Adrenal gland (tissue), 12 donors: ENCODE results near the gene FNDC11. TPM values are rescaled to one million over a fixed set of nuclear protein-coding genes. Genes with fewer than 3 reads are reported as not detected.

Experiments
- DNase-seq, 7 donors: peaks; one replicate each; pipeline ENCODE4 v3.0.0-alpha.2; 2019 to 2020
- H3K27ac ChIP-seq, 5 donors: fragments of 200-600 bp; sonication (generic) in 4 of 5; 1 replicate in 3 of 5; 2 replicates in 2 of 5; pipeline versions ENCODE4 v1.5.1 to v1.8.0; 2016 to 2020; ENCODE audit warnings: mild to moderate bottlenecking in 1 of 5
- H3K27me3 ChIP-seq: fragments of 200-600 bp; 2 replicates; pipeline ENCODE4 v1.8.0; 2021
- H3K36me3 ChIP-seq, 2 donors: fragments of 200-600 bp; replicated peaks in 1 of 2; 1 replicate in 1 of 2; 2 replicates in 1 of 2; pipeline versions ENCODE4 v1.5.1 to v1.8.0; 2018 to 2022
- H3K4me1 ChIP-seq, 2 donors: fragments of 200-600 bp; replicated peaks in 1 of 2; 1 replicate in 1 of 2; 2 replicates in 1 of 2; pipeline versions ENCODE4 v1.5.1 to v1.8.0; 2018 to 2021
- H3K4me3 ChIP-seq, 4 donors: fragments of 200-600 bp; sonication (generic) in 3 of 4; one replicate each; pipeline ENCODE4 v1.5.1; 2016 to 2018
- H3K9me3 ChIP-seq, 3 donors: fragments of 200-600 bp; sonication (generic) in 1 of 3; replicated peaks in 1 of 3; 1 replicate in 2 of 3; 2 replicates in 1 of 3; pipeline versions ENCODE4 v1.5.1 to v1.8.0; 2016 to 2021
- CTCF ChIP-seq, 6 experiments: fragments of 450-650 bp in 4 of 6; fragments of 200-600 bp in 2 of 6; sonication (generic) in 1 of 6; IDR thresholded peaks; 1 replicate in 5 of 6; 2 replicates in 1 of 6; pipeline versions ENCODE4 v1.5.1 to v1.8.0; 2016 to 2021; ENCODE audit warnings: antibody characterized with exemption in 6 of 6, mild to moderate bottlenecking in 2 of 6, moderate library complexity in 1 of 6
- POLR2A ChIP-seq, 2 donors: fragments of 450-650 bp; IDR thresholded peaks; one replicate each; pipeline ENCODE4 v1.6.1; 2017; ENCODE audit warnings: antibody characterized with exemption in 2 of 2, mild to moderate bottlenecking in 2 of 2, moderate library complexity in 1 of 2
- WGBS, 4 donors: extraction: QIAGEN DNeasy Blood & Tissue Kit in 2 of 4; methylation state at CpG; one replicate each; pipeline versions ENCODE4 v1.1.5 to v1.1.7; 2013 to 2017; 5-methylcytosine and 5-hydroxymethylcytosine counted together
- intact Hi-C, 2 donors: fragments of 100-400 bp; cut with DNase I; formaldehyde crosslinking; loops; one replicate each; pipeline versions ENCODE4 v1.14.1 to v1.15.0; 2022 to 2023
- polyA plus RNA-seq, 3 donors: library from polyadenylated mRNA; stranded (reverse); fragments of 200-250 nt in 2 of 3; fragments of 350-450 nt in 1 of 3; fragmentation: Illumina TruSeq in 1 of 3; extraction: RNeasy Lipid Tissue Mini Kit (QIAGEN cat#74804) in 1 of 3; gene quantifications; one replicate each; pipeline ENCODE4 v1.2.3, GENCODE V29; 2013 to 2014
- total RNA-seq, 9 donors: library from RNA; depleted of rRNA in 4 of 9; stranded (reverse); fragments of >200 nt in 4 of 9; fragments of 120-200 nt in 1 of 9; fragmentation: NEBNext Ultra II Directional in 1 of 9; extraction: Animal tissue kit (Norgen Biotek cat#: 25700) in 1 of 9; gene quantifications; one replicate each; pipeline versions ENCODE4 v1.1.0 to v1.2.4, GENCODE V29; 2013 to 2023
- donor health status: healthy with polysubstance abuse.
- donor health status: Bipolar disorder and iron deficiency.
- donor health status: DM: yes; HTN: yes; CAD: no.
- donor health status: DM: no; HTN: no; CAD: no.
- donor health status: DM: no; HTN: no; CAD: no.
- donor health status: DM: yes; HTN: yes; CAD: no.

Gene FNDC11
- total and polyA plus RNA-seq, 12 donors, result 0.20 to 0.83 (median 0.43) TPM; not detected in 4

- Histone ChIP-seq H3K4me3 (no peak overlapping the region), H3K36me3 (peaks cover 0 to 26% of the 10 kb centered on the region in 2 donors), H3K27me3 (no peaks in the 10 kb centered on the region), H3K9me3 (no peaks in the 10 kb centered on the region), H3K27ac (no peak overlapping the region), H3K4me1 (no peaks in the 10 kb centered on the region)
- TF ChIP-seq CTCF (IDR thresholded peaks at IDR 0.05) (no peak), POLR2A (IDR thresholded peaks at IDR 0.05) (no peak)
- DNase-seq, result no peak
- 83 to 90% (median 86%) methylated on average over 4 to 22 of the region's 22 CpGs for WGBS, 4 donors
- intact Hi-C loops, result no loop called here
These were observed 13.1 kb downstream of the FNDC11 start for GRCh38 chr20:63567136-63567385.

GRCh38 chr20:63567386-63568169 lies 13.6 kb downstream of the FNDC11 start:
- H3K4me1 ChIP-seq, result no peaks in the 10 kb centered on the region
- peaks cover 0 to 21% of the 10 kb centered on the region in 2 donors for H3K36me3 ChIP-seq
- no peak for TF ChIP-seq CTCF (IDR thresholded peaks at IDR 0.05)
- no peak for TF ChIP-seq POLR2A (IDR thresholded peaks at IDR 0.05)
- H3K27me3 ChIP-seq, result no peaks in the 10 kb centered on the region
- WGBS, 4 donors, result 70 to 78% (median 76%) methylated on average over 11 to 37 of the region's 37 CpGs
- no peak overlapping the region for H3K4me3 ChIP-seq
- peak in 2 of 7 donors; percentile 37 to 51 for DNase-seq
- H3K9me3 ChIP-seq, result no peaks in the 10 kb centered on the region
- H3K27ac ChIP-seq, result no peak overlapping the region
- intact Hi-C loops, result no loop called here

GRCh38 chr20:63568170-63568981 lies 14.4 kb downstream of the FNDC11 start:
- intact Hi-C loops, result no loop called here
- TF ChIP-seq POLR2A (IDR thresholded peaks at IDR 0.05), result no peak
- TF ChIP-seq CTCF (IDR thresholded peaks at IDR 0.05), result no peak
- 51 to 83% (median 81%) methylated on average over 13 to 43 of the region's 43 CpGs for WGBS, 4 donors
- Histone ChIP-seq H3K4me3 (no peak overlapping the region), H3K36me3 (peaks cover 0 to 14% of the 10 kb centered on the region in 2 donors), H3K9me3 (no peaks in the 10 kb centered on the region), H3K27me3 (no peaks in the 10 kb centered on the region), H3K4me1 (peaks cover 2 to 4% of the 10 kb centered on the region in 2 donors), H3K27ac (no peak overlapping the region)
- DNase-seq, result no peak
